ENCODE results near the gene ANO8. TPM values are rescaled to one million over a fixed set of nuclear protein-coding genes. Genes with fewer than 3 reads are reported as not detected.

Gene ANO8
- total and polyA plus RNA-seq, 2 of the 8 experiments (the other 6 are each of a cell fraction or from before 2014, with no cell fraction given): 9.5 to 20.7 TPM

DNA sequence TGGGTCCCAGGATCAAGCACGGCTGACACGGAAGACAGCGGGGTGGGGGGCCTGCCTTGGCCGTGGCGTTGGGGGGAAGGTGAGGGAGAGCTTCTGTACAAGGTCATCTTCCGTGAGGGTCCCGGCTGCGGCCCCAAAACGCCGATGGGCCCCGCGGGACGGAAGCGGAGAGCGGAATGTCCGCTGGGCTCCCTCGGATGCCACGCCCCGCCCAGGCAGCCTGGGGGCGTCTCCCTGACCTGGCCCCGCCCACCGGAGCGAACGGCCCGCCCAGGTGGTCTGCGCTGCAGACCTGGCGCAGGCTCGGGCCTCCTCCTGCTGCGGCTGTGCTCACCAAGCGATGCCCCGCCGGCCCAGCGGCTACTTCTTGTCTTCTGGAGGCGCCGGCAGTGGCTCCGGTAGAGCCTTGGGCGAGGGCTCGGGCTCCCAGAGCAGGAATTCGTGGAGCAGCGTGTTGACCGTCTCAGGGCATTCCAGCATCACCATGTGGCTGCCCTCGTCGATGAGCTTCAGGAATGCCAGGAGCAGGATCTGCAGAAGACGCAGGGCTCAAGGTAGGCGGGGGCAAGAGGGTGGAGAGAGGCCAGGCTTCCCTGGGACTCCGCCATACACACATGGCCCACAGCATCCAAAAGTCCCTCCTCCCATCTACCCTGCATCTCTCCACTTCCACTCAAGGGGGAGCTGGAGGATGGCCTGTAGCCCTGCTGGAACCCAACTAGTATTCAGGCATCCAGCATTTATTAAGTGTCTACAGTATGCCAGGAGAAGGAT, 42.2 kb downstream of the ANO8 start:
- Histone ChIP-seq H3K9ac (replicated peaks in 1 of 4; ENCODE audit: extremely low read depth in 1 of 4, low read depth in 3 of 4, low read length in 3 of 4) (peak overlapping the region in 3 of 4 experiments; percentile 47 to 74 (median 48); a peak in 6 of 7 replicates), H4K8ac (ENCODE audit: extremely low read depth, insufficient read depth, low read length) (peak overlapping the region; percentile 91; the same call in 1 of the 2 replicates), H3K79me2 (ENCODE audit: control insufficient read depth in 1 of 2, insufficient read depth in 2 of 2, low read length in 2 of 2) (peaks cover 0 to 6% of the 10 kb centered on the region in 2 experiments; a peak in 1 of 4 replicates), H4K20me1 (replicated peaks in 1 of 2; ENCODE audit: control insufficient read depth in 1 of 2, insufficient read depth in 2 of 2, low read length in 2 of 2) (peaks cover 0 to 8% of the 10 kb centered on the region in 2 experiments), H4K5ac (ENCODE audit: insufficient read length, low read depth, low read length) (peak overlapping the region; percentile 18), H3K56ac (replicated peaks; ENCODE audit: insufficient read length, low read depth, low read length) (peak overlapping the region; percentile 94), H2BK20ac (ENCODE audit: low read length) (no peak overlapping the region), H3K27me3 (replicated peaks in 1 of 4; ENCODE audit: control insufficient read depth in 3 of 4, extremely low read depth in 1 of 4, insufficient read depth in 3 of 4, low read length in 3 of 4) (no peaks in the 10 kb centered on the region), H2BK120ac (replicated peaks; ENCODE audit: low read depth, low read length) (no peak overlapping the region), H3K79me1 (ENCODE audit: low read depth, low read length) (peaks cover 7% of the 10 kb centered on the region), H2AK5ac (ENCODE audit: low read depth, low read length) (no peak overlapping the region), H4K91ac (replicated peaks; ENCODE audit: insufficient read length, low read length) (peak overlapping the region; percentile 85), H3K9me3 (ENCODE audit: insufficient read depth in 2 of 2, low read depth in 1 of 2, low read length in 1 of 2) (no peaks in the 10 kb centered on the region), H2BK5ac (ENCODE audit: low read depth, low read length) (peak overlapping the region; percentile 83), H3K14ac (ENCODE audit: insufficient read length) (no peak overlapping the region), H2BK15ac (ENCODE audit: low read length) (0 out of 2 replicates have a peak overlapping the region, but pooled peaks have one; percentile 66), H2AFZ (ENCODE audit: low read length) (0 out of 2 replicates have a peak overlapping the region, but pooled peaks have one; percentile 47), H3K23me2 (ENCODE audit: low read depth, low read length) (peaks cover 5% of the 10 kb centered on the region; the same call in 1 of the 2 replicates), H3K36me3 (ENCODE audit: control insufficient read depth in 2 of 4, insufficient read depth in 4 of 4, low read length in 3 of 4) (peaks cover 0 to 5% (median 1%) of the 10 kb centered on the region in 4 experiments; a peak in 2 of 8 replicates), H3K4ac (replicated peaks; ENCODE audit: insufficient read length, low read depth, low read length) (no peak overlapping the region), H3K23ac (ENCODE audit: insufficient read length) (no peak overlapping the region), H3K4me2 (ENCODE audit: insufficient read depth in 1 of 2, low read depth in 2 of 2, low read length in 2 of 2) (peak overlapping the region; percentile 49 to 75), H3K4me1 (replicated peaks in 1 of 4; ENCODE audit: control insufficient read depth in 3 of 4, insufficient read depth in 4 of 4, low read length in 3 of 4) (peaks cover 0 to 5% (median 4%) of the 10 kb centered on the region in 4 experiments; a peak in 5 of 7 replicates), H3K27ac (ENCODE audit: low read depth, low read length) (peak overlapping the region; percentile 79), H2BK12ac (ENCODE audit: low read depth, low read length) (peak overlapping the region; percentile 27; the same call in 1 of the 2 replicates), H3K18ac (ENCODE audit: extremely low read depth, low read length) (peak overlapping the region; percentile 91), H3K4me3 (ENCODE audit: extremely low read depth in 1 of 4, insufficient read depth in 2 of 4, low read depth in 3 of 4, low read length in 4 of 4) (peak overlapping the region; percentile 44 to 67 (median 58))
- WGBS, 2 experiments (ENCODE audit: extremely low coverage in 1 of 2, insufficient coverage in 1 of 2, insufficient read length in 1 of 2, insufficient replicate concordance in 2 of 2, low coverage in 1 of 2, low lambda C conversion rate in 2 of 2, missing lambda C conversion rate in 1 of 2): 3% methylated on average over 26 of the region's 46 CpGs; no CpG with 5 or more reads in 1 of the 2 experiments
- ChIA-PET CTCF (ENCODE audit: partially characterized antibody) (interaction anchor here (0.6 to 2.5 kb wide), 11 partner anchors 9 to 216 kb away, joined by 3 to 29 read pairs (median 4); partner anchors contain the start of genes ABHD8, DDA1 and MRPL34), POLR2A (ENCODE audit: partially characterized antibody) (interaction anchor here (0.6 to 4.8 kb wide), 33 partner anchors 8 to 436 kb away, joined by 3 to 67 read pairs (median 3); partner anchors contain the start of genes ABHD8, ANO8, BABAM1 and DDA1)
- DNase-seq (ENCODE audit: low read depth in 1 of 2, low spot score in 2 of 2) (peak; percentile 82 to 98), FAIRE-seq (peak; percentile 70)
- TF ChIP-seq GABPA (IDR thresholded peaks at IDR 0.05; ENCODE audit: borderline replicate concordance, insufficient read depth, low read length) (0 out of 2 replicates have a peak, but pooled peaks have one; percentile 29), CBX5 (IDR thresholded peaks at IDR 0.05; ENCODE audit: low read depth, low read length) (no peak), TCF12 (IDR thresholded peaks at IDR 0.05; ENCODE audit: low read depth, low read length) (no peak), YY1 (IDR thresholded peaks at IDR 0.05; ENCODE audit: low read depth, low read length) (peak; percentile 64), TAF7 (optimal IDR thresholded peaks at IDR 0.05; ENCODE audit: borderline replicate concordance, low read depth, low read length) (peak; percentile 53), PHF8 (conservative IDR thresholded peaks at IDR 0.05; ENCODE audit: low read depth, low read length) (peak; percentile 88), EZH2 (IDR thresholded peaks at IDR 0.05; ENCODE audit: low read depth, low read length, severe bottlenecking) (no peak), POLR2AphosphoS5 (IDR thresholded peaks at IDR 0.05; ENCODE audit: low read depth, low read length) (peak; percentile 83), SIN3A (conservative IDR thresholded peaks at IDR 0.05 in 1 of 2, IDR thresholded peaks at IDR 0.05 in 1 of 2; ENCODE audit: low read depth in 1 of 2, low read length in 2 of 2) (peak; percentile 50 to 63; a peak in 1 of 4 replicates), JUN (IDR thresholded peaks at IDR 0.05; ENCODE audit: low read depth, low read length) (no peak)

Measured in H1 (cell line).